GM19468 (cell line): Measurements from ENCODE around the gene MOV10L1.
"Not testable (repeated sequence)": the region's sequence is repeated elsewhere in the genome, so short reads cannot be mapped to it uniquely, and the experiment has no call there.

Experiments
- ATAC-seq: cut with Tn5 transposase; IDR thresholded peaks from one replicate; pipeline ENCODE4 v1.9.1; 2021; ENCODE audit warnings: mild to moderate bottlenecking, moderate library complexity, moderate number of reproducible peaks; ENCODE audit not compliant: unreplicated experiment; ENCODE audit errors: extremely low read depth

Gene MOV10L1

DNA sequence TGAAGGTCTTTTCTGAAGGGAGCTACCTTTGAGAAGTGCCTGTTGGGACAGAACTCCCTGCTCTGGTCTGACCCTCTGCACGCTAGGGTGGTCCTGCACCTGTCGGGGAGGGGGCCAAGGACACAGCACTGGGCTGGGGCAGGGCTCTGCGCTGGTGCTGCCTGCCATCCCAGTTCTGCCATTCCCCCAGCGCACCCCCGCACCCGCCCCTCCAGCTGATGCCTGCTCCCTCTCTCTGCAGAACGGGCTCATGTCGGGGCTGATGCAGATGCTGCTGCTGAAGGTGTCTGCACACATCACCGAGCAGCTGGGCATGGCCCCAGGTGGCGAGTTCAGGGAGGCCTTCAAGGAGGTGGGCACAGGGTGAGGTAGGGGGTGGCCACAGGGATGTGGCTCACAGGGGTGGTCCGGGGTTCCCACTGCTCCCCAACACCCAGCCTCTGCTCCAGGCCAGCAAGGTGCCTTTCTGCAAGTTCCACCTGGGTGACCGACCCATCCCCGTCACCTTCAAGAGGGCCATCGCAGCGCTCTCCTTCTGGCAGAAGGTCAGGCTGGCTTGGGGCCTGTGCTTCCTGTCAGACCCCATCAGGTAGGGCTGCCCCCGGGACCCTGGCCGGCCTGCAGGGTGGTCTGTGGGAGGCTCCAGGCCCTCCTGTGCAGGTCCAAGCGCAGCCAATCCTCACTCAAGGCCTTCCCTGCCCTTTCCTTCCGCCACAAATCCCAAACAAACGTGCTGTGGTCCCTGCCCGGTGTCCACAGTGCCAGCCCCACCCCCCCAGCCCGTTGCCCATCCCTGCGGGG lies 107.4 kb downstream of the MOV10L1 start:
- no peak for ATAC-seq

GRCh38 chr22:50197856-50198623 lies 108.2 kb downstream of the MOV10L1 start:
- ATAC-seq = no peak

DNA sequence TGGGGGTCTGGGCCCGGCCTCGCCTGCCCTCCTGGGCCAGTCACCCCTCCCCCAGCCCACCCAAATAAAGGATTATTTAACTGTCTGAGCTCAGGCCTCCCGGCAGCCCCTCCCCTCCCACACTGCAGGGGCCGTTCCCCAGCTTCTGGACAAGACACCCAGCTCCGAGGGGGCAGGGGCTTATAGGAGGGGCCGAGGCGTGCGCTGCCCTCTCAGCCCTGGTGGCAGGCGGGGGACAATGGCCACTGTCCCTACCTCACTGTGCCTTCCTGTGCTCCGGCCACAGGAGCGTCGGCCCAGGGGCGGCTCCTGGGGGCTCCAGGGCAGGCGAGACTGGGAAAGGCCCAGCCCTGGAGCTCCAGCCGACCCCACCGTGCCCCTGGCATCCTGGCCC lies 108.8 kb downstream of the MOV10L1 start:
- ATAC-seq = no peak

DNA sequence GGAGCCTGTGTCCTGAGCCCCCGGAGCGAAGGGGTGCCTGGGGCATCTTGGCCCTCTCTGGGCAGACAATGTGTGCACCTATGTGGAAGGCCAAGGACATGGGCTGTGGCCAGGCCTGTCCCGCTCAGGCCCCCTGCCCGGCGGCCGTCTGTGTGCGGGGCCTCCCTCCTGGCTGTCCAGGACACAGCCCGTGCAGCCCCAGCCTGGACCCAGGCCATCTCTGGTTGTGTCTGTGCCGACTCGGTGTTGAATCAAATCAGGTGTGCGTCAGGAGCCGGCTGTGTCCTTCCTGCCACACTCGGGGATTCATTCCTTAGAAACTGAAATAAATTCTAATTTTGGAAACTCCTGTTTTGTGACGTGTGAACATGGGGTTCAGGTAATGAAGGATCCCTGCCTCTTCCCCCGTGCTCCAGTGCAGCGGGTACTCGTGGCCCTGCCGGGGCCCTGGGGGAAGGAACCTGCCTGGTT lies 109.5 kb downstream of the MOV10L1 start:
- ATAC-seq = no peak

- no peak for ATAC-seq
These were observed 110.1 kb downstream of the MOV10L1 start for GRCh38 chr22:50199829-50200460.

DNA sequence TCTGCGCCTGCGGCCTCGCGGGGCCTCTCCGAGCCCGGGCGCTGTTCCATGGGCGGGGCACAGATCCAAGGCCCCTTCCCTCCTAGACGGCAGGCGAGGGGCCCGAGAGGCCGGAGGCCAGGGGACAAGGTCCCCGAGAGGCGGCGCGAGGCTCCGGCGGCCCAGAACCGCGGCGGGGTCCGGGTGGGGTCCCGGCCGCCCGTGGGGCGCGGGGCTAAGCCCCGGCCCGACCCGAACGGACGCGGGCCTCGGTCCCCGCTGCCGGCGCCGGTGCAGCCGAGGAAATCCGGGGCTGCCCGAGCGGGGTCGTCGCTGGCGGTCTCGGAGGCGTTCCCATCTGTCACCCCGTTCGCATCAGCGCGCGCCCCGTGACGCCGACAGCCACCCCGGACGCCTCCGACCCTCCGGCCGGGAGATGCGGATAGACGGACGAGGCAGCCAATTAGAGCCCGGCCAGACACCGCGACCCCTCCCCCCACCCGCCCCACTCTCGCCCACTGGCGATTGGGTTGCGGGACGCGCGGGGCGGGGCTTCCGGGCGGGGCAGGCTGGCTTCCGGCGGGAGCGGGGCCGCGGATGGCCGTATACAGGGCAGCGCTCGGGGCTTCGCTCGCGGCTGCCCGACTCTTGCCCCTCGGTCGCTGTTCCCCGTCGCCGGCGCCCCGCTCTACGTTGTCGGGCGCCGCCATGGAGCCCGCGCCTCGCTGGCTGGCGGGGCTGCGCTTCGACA lies 110.8 kb downstream of the MOV10L1 start, which contains the start of gene SELENOO:
Gene SELENOO, plus strand, starts transcription at position 551 of the 730 bp plus-strand sequence. Its CDS starts 26 bp downstream, at position 577.
- peak; percentile 40 for ATAC-seq

DNA sequence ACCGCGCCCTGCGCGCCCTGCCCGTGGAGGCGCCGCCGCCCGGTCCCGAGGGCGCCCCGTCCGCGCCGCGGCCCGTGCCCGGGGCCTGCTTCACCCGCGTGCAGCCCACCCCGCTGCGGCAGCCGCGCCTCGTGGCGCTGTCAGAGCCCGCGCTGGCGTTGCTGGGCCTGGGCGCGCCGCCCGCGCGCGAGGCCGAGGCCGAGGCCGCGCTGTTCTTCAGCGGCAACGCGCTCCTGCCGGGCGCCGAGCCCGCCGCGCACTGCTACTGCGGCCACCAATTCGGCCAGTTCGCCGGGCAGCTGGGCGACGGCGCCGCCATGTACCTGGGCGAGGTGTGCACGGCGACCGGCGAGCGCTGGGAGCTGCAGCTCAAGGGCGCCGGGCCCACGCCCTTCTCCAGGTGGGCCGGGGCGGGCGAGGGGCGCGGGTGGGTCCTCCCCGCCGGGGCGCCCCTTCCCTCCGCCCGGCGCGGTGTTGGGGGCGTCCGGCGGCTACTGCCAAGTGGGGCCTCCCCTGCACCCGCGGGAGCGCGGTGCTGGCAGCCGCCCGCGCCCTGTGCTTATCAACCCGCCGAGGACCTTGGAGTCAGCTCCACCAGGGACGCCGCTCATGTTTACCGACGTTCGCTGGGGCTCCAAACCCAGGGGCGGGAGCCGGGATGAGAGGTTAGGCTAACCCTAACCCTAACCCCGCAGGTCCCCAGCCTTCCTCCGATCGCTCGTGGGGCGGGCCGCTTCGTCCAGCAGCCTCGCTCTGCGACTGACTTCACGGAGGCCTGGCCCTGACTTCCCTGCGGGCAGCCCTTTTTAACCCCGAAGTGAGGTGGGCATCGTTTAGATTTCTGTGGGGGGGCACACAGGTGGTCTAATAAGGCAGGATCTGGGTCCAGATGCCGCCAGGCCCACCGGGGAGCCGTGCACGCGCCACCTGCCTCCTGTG lies 111.7 kb downstream of the MOV10L1 start:
- ATAC-seq = peak; percentile 4

DNA sequence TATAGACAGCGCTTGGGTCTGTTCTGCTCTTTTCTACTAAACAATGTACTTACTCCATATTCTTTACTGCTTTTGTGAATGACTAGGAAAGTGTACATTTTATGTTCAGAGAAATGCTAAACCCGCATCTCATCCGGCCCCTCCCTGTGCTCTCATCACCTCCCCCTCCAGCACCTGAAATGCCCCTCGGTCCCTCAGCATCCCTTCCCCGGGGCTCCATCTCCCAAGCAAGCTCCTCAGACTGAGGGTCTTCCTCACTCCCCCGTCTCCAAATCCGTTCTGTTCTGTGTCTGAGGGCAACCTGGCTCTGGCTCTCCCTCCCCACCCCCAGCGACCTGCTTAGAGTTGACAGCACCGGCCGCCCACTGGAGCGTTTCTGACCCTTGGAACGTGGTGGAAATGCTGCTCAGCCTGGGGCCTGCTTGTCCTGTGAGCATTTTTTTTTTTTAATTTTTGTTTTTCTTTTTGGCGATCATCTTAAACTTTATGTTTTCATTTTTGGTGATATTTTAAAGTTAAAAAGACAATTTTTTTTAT lies 112.4 kb downstream of the MOV10L1 start:
- ATAC-seq = no peak

DNA sequence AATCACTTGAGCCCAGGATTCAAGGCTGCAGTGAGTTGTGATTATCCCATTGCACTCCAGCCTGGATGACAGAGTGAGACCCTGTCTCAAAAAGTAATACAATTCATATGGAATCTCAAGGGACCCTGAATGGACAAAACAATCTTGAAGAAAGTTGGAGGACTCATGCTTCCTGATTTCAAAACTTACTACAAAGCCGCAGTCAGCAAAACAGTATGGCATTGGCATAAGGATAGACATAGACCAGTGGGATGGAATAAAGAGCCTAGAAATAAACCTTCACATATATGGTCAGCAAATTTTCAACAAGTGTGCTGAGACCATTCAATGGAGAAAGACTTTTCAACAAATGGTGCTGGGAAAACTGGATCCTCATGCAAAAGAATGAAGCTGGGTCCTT lies 113.5 kb downstream of the MOV10L1 start:
- no peak for ATAC-seq

DNA sequence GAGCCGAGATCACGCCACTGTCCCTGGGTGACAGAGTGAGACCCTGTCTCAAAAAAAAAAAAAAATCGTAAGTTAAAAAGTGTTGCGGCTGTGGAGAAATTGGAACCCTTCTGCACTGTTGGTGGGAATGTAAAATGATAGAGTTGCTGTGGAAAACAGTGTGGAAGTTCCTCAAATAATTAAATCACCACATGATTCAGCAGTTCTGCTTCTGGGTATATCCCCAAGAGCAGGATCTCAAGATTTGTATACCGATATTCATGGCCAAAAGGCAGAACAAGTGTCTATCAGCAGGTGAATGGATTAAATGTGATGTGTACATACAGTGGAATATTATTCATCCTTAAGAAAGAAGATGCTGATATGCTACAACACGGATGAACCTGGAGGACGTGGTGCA lies 114.8 kb downstream of the MOV10L1 start:
- ATAC-seq = no peak

GRCh38 chr22:50204998-50205397 lies 115.2 kb downstream of the MOV10L1 start:
- not testable (repeated sequence) for ATAC-seq

DNA sequence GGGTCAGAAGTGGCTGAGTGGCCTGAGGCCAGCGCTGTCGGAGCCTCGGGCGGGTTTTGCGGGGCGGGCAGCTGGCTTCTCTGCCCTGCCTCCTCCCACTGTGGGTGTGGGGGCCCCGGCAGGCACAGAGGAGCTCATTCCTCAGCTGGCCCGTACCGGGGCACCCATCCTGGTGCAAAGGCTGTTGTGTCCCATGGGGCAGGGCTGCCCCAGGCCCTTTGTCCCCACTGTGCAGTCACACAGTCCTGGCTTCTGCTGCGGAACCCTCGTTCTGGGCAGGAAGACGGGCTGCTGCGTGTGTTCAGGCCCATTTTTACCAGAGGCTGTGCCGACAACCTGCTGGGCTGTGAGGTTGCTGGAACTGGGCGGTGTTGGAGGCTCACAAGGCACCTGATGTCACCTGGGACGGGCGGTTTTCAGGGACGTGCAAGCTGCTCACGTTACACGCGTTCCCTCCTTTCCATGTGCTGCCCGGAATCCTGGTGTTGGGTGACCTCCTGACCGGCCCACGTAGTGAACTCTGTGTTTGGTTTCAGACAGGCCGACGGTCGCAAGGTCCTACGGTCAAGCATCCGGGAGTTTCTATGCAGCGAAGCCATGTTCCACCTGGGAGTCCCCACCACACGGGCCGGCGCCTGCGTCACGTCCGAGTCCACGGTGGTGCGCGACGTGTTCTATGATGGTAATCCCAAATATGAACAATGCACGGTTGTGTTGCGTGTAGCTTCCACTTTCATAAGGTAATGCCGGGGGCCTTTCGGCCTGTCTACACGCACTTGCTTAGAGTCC lies 116.2 kb downstream of the MOV10L1 start:
- no peak for ATAC-seq

DNA sequence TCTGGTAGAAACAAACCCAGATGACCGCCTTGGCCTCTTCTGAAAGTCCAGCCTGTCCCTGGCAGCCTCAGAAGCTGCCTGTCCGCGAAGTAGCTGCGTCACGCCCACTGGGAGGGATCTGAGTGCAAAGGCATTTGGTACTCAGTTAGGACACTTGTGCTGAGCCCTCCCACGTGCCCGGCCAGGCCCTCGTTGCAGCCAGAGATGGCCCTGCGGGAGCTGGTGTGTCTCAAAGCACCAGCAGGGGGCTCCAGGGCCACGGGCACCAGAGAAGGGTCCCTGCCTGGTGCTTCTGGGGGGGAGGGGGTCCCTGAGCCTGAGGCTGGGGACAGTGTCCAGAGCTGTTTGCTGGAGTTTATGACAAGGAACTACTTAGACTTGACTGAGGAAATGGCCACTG lies 116.8 kb downstream of the MOV10L1 start:
- ATAC-seq = no peak

DNA sequence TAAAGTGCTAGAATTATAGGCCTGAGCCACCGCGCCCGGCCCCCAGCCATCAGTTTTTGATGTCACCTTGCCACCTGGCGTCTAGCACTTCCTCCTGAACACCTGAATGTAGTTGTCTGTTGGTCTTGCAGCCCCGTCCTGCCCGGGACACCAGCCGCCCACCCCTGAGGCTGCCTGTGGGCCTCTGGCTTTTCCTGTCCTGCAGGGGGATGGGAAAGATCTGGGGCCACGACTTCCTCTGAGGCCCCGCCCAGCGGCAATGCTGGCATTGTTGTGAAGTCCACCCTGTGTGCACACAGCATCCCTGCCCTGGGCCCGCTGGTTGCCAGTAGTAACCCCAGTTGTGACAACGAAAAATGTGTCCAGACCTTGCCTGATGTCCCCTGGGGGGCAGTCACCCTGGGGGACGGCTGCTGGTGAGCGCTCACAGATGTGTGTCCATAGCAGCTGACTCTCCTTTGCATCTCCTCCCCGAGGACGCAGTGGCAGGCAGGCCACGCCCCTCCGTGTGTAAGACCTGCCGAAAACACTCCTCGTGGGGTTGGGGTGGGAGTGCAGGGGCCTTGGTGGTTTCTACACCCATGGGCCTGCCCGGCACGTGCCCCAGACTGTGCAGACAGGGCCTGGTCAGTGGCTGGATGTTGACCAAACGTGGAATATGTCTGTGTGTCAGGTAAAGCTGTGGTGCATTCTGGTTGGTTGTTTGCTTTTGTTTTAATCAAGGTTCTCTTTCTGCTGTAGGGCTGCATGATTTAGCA lies 117.8 kb downstream of the MOV10L1 start:
- ATAC-seq = no peak

DNA sequence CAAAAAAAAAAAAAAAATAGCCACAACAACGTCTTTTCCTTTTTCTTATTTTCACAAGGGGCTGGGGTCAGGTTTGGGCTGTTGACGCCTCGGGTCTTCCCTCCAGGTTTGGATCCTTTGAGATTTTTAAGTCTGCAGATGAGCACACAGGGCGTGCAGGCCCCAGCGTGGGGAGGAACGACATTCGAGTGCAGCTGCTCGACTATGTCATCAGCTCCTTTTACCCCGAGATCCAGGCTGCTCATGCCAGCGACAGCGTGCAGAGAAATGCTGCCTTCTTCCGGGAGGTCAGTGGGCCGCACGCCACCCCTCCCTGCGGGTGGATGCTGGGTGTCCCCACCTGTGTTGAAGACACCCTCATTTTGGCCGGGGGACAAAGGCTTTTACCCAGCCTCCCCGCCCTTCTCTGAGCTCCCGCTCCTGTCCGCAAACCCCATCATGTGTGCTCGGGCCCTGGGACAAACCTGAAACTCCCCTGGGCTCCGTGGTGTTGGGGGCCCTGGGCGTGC lies 118.7 kb downstream of the MOV10L1 start:
- ATAC-seq = no peak

- no peak for ATAC-seq
These were observed 119.4 kb downstream of the MOV10L1 start for GRCh38 chr22:50208939-50209892.
